ENCODE results near the gene STMP1. TPM values are rescaled to one million over a fixed set of nuclear protein-coding genes. Genes with fewer than 3 reads are reported as not detected.

The STMP1 gene
- total RNA-seq, 4 donors from 2014 or later: 4.4 to 28.5 (median 23.1) TPM

DNA sequence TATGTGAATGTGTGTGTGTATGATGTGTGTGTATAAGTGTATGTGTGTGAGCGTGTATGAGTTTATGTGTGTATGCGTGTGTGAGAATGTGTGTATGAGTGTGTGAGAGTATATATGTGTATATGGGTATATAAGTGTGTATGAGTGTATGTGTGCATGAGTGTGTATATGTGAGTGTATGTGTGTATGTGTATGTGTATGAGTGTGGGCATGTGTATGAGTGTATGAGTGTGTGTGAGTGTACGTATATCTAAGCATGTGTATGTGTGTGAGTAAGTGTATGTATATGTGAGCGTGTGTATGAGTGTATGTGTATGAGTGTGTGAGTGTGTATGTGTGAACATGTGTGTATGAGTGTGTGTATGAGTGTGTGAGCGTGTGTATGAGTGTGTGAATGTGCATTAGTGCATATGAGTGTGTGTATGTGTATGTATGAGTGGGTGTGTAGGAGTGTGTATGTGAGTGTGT is 52.8 kb downstream of the STMP1 start:
- Histone ChIP-seq H3K4me1 (no peaks in the 10 kb centered on the region), H3K4me3 (no peak overlapping the region), H3K9me3 (no peaks in the 10 kb centered on the region), H3K27me3 (no peaks in the 10 kb centered on the region), H3K27ac (no peak overlapping the region), H3K36me3 (no peaks in the 10 kb centered on the region)
- intact Hi-C loops (cut with DNase I; ENCODE audit: low total_unique reads): no loop called here
- DNase-seq: no peak
- no peak for TF ChIP-seq POLR2A (IDR thresholded peaks at IDR 0.05)
- TF ChIP-seq, protein P1, sequence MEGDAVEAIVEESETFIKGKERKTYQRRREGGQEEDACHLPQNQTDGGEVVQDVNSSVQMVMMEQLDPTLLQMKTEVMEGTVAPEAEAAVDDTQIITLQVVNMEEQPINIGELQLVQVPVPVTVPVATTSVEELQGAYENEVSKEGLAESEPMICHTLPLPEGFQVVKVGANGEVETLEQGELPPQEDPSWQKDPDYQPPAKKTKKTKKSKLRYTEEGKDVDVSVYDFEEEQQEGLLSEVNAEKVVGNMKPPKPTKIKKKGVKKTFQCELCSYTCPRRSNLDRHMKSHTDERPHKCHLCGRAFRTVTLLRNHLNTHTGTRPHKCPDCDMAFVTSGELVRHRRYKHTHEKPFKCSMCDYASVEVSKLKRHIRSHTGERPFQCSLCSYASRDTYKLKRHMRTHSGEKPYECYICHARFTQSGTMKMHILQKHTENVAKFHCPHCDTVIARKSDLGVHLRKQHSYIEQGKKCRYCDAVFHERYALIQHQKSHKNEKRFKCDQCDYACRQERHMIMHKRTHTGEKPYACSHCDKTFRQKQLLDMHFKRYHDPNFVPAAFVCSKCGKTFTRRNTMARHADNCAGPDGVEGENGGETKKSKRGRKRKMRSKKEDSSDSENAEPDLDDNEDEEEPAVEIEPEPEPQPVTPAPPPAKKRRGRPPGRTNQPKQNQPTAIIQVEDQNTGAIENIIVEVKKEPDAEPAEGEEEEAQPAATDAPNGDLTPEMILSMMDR (IDR thresholded peaks at IDR 0.05): no peak

DNA sequence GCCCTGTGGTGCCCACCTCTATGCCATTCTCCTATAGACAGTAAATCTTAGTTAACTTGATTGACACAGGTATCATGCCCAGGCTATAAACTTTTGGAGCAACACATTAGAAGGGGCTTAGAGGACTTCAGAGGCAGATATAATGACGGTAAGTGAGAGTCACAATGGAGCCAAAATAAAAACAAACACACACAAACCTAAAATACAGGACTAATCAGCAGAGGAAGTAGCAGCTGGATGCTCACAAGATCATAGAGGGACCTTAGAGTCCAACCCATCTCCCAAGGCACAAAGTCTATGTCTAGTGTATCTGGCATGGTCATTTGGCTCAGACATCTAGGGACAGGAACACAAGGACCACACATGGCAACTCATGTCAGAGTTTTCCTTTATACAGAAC is 53.4 kb downstream of the STMP1 start:
- H3K27me3 ChIP-seq: no peaks in the 10 kb centered on the region
- DNase-seq: no peak
- intact Hi-C loops (cut with DNase I; ENCODE audit: low total_unique reads): no loop called here

DNA sequence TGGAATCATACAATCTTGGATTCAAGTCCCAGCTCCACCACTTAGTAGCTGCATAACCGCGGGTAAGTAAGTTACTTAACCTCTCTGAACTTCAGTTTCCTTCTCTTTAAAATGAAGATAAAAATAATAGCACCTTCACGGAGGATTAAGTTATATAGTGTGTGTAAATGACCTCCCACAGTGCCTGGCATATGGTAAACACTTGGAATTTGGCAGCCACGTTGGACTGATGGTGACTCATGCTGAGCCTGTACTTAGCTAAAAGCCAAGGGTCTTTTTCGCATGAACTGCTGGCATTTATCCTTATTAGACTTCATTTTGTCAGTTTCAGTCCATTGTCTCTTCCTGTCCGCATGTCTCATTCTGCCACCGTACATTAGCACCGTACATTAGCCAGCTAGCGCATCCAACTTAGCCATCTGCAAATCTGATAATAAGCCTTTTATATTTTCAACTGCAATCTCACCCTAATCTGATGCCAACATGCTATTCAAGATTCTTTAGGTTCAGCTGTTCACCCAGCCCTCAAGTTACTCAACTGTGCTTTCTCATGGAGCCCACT is 54.4 kb downstream of the STMP1 start:
- Histone ChIP-seq H3K27me3 (no peaks in the 10 kb centered on the region), H3K27ac (no peak overlapping the region), H3K36me3 (no peaks in the 10 kb centered on the region), H3K4me3 (no peak overlapping the region), H3K4me1 (no peaks in the 10 kb centered on the region), H3K9me3 (no peaks in the 10 kb centered on the region)
- TF ChIP-seq POLR2A (IDR thresholded peaks at IDR 0.05): no peak
- TF ChIP-seq, protein P1 (IDR thresholded peaks at IDR 0.05): no peak
- intact Hi-C loops (cut with DNase I; ENCODE audit: low total_unique reads): no loop called here
- no peak for DNase-seq

More for the DNA sequence above, 53.4 kb downstream of the STMP1 start:
- TF ChIP-seq, protein P1 (IDR thresholded peaks at IDR 0.05): no peak
- TF ChIP-seq POLR2A (IDR thresholded peaks at IDR 0.05): no peak
- H3K9me3 ChIP-seq: no peaks in the 10 kb centered on the region
- H3K27ac ChIP-seq: no peak overlapping the region
- no peaks in the 10 kb centered on the region for H3K4me1 ChIP-seq
- no peaks in the 10 kb centered on the region for H3K36me3 ChIP-seq
- no peak overlapping the region for H3K4me3 ChIP-seq

DNA sequence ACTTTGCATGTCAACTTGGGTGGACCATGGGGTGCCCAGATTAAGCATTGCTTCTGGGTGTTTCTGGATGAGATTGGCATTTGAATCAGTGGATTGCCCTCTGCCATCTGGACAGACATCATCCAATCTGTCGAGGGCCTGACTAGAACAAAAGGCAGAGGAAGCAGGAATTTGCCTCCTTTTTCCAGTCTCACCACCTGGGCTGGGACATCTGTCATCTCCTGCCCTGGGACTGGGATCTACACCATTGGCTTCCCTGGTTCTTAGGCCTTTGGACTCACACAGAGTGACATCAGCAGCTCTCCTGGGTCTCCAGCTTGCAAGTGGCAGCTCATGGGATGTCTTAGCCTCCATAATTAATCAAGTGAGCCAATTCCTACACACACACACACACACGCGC is 55.4 kb downstream of the STMP1 start:
- Histone ChIP-seq H3K9me3 (no peaks in the 10 kb centered on the region), H3K36me3 (no peaks in the 10 kb centered on the region), H3K27ac (no peak overlapping the region), H3K27me3 (no peaks in the 10 kb centered on the region), H3K4me1 (no peaks in the 10 kb centered on the region), H3K4me3 (no peak overlapping the region)
- intact Hi-C loops (cut with DNase I; ENCODE audit: low total_unique reads): no loop called here
- no peak for DNase-seq
- TF ChIP-seq, protein P1 (IDR thresholded peaks at IDR 0.05): no peak
- TF ChIP-seq POLR2A (IDR thresholded peaks at IDR 0.05): no peak

DNA sequence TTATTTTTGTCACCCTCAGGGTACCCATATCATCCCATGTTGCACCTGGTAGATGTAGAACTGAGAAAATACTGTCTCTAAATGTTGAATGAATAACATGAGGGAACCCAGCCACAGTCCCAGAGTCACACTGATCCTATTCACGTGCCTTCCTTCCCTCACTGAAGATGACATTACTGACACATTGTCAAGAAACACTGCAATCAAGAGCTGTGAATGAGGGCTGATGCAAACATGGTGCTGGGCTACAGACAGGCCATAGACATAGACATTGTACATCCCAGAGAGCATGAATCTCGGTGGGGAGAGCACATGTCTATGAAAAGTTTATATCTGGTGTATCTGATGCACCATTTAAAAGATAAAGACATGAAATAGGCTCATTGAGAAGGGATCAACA is 55.9 kb downstream of the STMP1 start:
- TF ChIP-seq, protein P1 (IDR thresholded peaks at IDR 0.05): no peak
- TF ChIP-seq POLR2A (IDR thresholded peaks at IDR 0.05): no peak
- intact Hi-C loops (cut with DNase I; ENCODE audit: low total_unique reads): no loop called here
- Histone ChIP-seq H3K4me1 (no peaks in the 10 kb centered on the region), H3K27ac (no peak overlapping the region), H3K27me3 (no peaks in the 10 kb centered on the region), H3K9me3 (no peaks in the 10 kb centered on the region), H3K4me3 (no peak overlapping the region), H3K36me3 (no peaks in the 10 kb centered on the region)
- DNase-seq: no peak

All from uterus (tissue), 4 donors.